Fibroblast of the aortic adventitia (primary cell): Measurements from ENCODE around the gene NEK9. TPM values are rescaled to one million over a fixed set of nuclear protein-coding genes. Genes with fewer than 3 reads are reported as not detected.
A peak's percentile ranks its signal among the peaks of the same experiment; 100 is the strongest.

Experiments
- DNase-seq: peaks from one replicate; pipeline ENCODE4 v3.0.0-alpha.2; 2010; ENCODE audit warnings: low read depth
- H3K4me3 ChIP-seq: 2 replicates; pipeline ENCODE4 v1.5.1; 2011; ENCODE audit warnings: low read depth, mild to moderate bottlenecking, control low read depth, low read length, moderate library complexity
- total RNA-seq: library from RNA; depleted of rRNA; stranded (reverse); fragments of >200 nt; gene quantifications from 2 replicates; pipeline ENCODE4 v1.2.3, GENCODE V29; 2012; ENCODE audit warnings: low replicate concordance
- TF ChIP-seq, protein P1 (sequence below): IDR thresholded peaks from 2 replicates; pipeline ENCODE4 v1.5.1; 2011; ENCODE audit warnings: mild to moderate bottlenecking, low read length, control low read depth, inconsistent platforms; ENCODE audit not compliant: insufficient read depth

NEK9 gene
- total RNA-seq, 1 donor, result 51.3 TPM

- no peak for DNase-seq
- H3K4me3 ChIP-seq, result no peak overlapping the region
- TF ChIP-seq, protein P1, sequence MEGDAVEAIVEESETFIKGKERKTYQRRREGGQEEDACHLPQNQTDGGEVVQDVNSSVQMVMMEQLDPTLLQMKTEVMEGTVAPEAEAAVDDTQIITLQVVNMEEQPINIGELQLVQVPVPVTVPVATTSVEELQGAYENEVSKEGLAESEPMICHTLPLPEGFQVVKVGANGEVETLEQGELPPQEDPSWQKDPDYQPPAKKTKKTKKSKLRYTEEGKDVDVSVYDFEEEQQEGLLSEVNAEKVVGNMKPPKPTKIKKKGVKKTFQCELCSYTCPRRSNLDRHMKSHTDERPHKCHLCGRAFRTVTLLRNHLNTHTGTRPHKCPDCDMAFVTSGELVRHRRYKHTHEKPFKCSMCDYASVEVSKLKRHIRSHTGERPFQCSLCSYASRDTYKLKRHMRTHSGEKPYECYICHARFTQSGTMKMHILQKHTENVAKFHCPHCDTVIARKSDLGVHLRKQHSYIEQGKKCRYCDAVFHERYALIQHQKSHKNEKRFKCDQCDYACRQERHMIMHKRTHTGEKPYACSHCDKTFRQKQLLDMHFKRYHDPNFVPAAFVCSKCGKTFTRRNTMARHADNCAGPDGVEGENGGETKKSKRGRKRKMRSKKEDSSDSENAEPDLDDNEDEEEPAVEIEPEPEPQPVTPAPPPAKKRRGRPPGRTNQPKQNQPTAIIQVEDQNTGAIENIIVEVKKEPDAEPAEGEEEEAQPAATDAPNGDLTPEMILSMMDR, result no peak
Measured at GRCh38 chr14:75066691-75067090, 60.2 kb downstream of the NEK9 start.

DNA sequence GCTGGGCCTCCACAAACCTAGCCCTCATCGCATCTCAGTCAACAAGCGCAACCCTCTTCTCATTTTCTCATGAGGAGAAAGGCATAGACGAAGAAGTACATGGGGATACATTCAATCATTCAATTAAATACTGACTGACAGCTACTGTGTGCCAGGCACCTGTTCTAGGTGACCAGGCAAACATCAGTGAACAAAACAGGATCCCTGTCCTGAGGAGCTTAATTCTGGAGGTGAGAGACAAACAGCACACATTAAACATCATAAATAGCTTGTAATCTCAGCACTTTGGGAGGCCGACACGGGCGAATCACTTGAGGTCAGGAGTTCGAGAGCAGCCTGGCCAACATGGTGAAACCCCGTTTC, 62.7 kb downstream of the NEK9 start:
- TF ChIP-seq, protein P1, result no peak
- peak overlapping the region; percentile 99 for H3K4me3 ChIP-seq
- DNase-seq, result no peak

- TF ChIP-seq, protein P1, result no peak
- peak; percentile 88 for DNase-seq
- peak within 1 kb of the TSS; percentile 99 for H3K4me3 ChIP-seq
Measured at GRCh38 chr14:75063491-75064204, 63.2 kb downstream of the NEK9 start, which contains the start of gene ACYP1. Gene ACYP1, minus strand, starts transcription at chr14:75064024. Its CDS starts 471 bp downstream, at chr14:75063553.

DNA sequence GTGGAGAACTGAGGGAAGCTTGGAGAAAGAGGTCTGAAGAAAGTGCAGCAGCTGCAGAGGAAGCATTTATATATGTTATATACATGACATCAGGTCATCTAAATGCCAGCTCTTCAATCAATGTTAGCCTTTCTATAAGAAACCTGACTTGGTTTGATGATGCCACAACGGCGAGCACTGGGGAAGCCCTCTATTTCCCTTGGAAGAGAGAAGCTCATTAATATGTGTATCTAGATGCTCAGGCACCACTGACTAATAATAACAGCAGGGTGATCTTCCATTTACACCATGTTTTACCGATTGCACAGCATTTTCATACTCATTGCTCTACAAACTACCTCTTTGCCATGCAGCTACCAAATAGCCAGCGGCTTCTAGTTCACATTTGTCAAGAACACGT, 63.8 kb downstream of the NEK9 start:
- TF ChIP-seq, protein P1, result no peak
- DNase-seq, result no peak
- H3K4me3 ChIP-seq, result peak overlapping the region; percentile 99

- TF ChIP-seq, protein P1, result no peak
- no peak for DNase-seq
Measured at GRCh38 chr14:75060420-75060819, 66.4 kb downstream of the NEK9 start.

GRCh38 chr14:75059642-75060041, 67.2 kb downstream of the NEK9 start:
- TF ChIP-seq, protein P1, result no peak
- DNase-seq, result no peak
- H3K4me3 ChIP-seq, result no peak overlapping the region

More at GRCh38 chr14:75060420-75060819, 66.4 kb downstream of the NEK9 start:
- no peak overlapping the region for H3K4me3 ChIP-seq
